GM06990 (cell line): ENCODE results near the gene SIGLEC14.

ENCODE experiments used
- DNase-seq: peaks from one replicate; pipeline ENCODE4 v3.0.0-alpha.2; 2011; ENCODE audit not compliant: insufficient read length; ENCODE audit errors: extremely low read depth
- H3K27me3 ChIP-seq: replicated peaks from 2 replicates; pipeline ENCODE4 v1.6.0; 2011; ENCODE audit warnings: low read length; ENCODE audit not compliant: control insufficient read depth, insufficient read depth
- H3K36me3 ChIP-seq: 2 replicates; pipeline ENCODE4 v1.5.1; 2011; ENCODE audit warnings: low read length; ENCODE audit not compliant: control insufficient read depth, insufficient read depth
- H3K4me3 ChIP-seq: replicated peaks from 2 replicates; pipeline ENCODE4 v1.5.1; 2011; ENCODE audit warnings: low read depth, mild to moderate bottlenecking, control low read depth, low read length
- TF ChIP-seq, protein P1 (sequence below): IDR thresholded peaks from 2 replicates; pipeline ENCODE4 v1.5.1; 2011; ENCODE audit warnings: low read length, control low read depth, mild to moderate bottlenecking, inconsistent platforms; ENCODE audit not compliant: insufficient read depth, poor library complexity, severe bottlenecking

SIGLEC14 gene

DNA sequence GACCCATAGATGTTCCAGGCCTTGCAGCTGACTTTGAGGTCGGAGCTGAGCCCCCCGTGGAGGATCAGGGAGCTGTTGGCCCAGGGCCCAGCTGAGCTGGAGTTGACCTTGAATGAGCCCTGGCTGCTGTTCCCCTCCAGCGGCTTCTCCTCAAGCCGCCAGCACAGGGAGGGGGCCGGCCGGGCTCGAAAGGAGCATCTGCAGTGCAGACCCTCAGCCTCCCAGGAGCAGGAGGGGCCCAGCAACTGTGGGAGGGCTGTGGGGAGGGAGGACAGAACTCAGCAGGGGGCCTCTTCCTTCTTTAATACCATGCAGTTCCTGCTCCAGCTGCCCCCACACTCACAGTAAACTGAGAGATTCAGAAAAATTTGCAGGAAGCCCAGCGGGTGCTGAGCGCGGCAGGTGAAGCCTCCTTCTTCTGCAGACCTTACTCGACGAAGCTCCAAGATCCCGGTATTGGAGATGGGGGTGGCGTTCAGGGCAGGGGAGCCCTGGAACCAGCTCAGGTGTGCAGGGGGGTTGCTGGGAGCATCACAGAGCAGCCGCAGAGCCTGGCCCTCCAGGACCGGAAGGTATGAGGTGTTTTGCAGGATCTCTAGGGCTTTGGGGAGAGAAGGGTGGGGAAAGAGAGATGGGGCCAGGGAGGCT is 19.0 kb downstream of the SIGLEC14 start:
- H3K36me3 ChIP-seq: no peaks in the 10 kb centered on the region
- no peak overlapping the region for H3K4me3 ChIP-seq
- no peak for DNase-seq
- TF ChIP-seq, protein P1, sequence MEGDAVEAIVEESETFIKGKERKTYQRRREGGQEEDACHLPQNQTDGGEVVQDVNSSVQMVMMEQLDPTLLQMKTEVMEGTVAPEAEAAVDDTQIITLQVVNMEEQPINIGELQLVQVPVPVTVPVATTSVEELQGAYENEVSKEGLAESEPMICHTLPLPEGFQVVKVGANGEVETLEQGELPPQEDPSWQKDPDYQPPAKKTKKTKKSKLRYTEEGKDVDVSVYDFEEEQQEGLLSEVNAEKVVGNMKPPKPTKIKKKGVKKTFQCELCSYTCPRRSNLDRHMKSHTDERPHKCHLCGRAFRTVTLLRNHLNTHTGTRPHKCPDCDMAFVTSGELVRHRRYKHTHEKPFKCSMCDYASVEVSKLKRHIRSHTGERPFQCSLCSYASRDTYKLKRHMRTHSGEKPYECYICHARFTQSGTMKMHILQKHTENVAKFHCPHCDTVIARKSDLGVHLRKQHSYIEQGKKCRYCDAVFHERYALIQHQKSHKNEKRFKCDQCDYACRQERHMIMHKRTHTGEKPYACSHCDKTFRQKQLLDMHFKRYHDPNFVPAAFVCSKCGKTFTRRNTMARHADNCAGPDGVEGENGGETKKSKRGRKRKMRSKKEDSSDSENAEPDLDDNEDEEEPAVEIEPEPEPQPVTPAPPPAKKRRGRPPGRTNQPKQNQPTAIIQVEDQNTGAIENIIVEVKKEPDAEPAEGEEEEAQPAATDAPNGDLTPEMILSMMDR: no peak
- no peaks in the 10 kb centered on the region; the same call in 1 of the 2 replicates for H3K27me3 ChIP-seq

DNA sequence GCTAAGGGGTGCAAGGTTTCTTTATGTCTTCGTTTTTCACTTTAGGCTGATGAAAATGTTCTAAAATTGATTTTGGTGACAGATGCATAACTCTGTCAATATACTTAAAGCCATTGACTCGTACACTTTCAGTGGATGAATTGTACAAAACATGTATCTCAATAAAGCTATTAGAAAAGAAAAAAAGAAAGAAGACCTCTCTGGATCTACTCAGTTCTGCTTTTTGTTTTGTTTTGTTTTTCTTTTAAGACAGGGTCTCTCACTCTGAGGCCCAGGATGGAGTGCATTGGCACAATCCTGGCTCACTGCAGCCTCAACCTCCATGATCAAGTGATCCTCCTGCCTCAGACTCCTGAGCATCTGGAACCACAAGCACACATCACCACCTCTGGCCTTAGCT is 19.9 kb downstream of the SIGLEC14 start:
- Histone ChIP-seq H3K36me3 (no peaks in the 10 kb centered on the region), H3K4me3 (no peak overlapping the region), H3K27me3 (no peaks in the 10 kb centered on the region; the same call in 1 of the 2 replicates)

DNA sequence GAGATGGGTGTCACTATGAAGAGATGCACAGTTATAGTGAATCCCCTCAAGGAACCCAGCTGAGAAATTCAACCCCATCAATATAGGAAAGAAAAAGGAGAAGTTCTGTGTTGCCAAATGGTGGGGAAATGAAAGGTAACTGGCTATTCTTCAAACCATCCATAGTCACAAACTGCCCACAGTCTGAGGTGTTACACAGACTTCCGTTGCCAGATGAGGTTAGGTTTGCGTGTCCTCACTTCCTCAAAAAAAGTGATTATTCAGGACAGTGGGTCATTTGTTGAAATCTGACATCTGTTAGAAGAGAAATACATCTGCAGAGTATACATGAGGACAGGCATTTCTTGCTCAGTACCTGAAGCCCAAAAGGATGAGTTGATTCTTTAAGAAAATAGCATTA is 25.4 kb downstream of the SIGLEC14 start:
- H3K4me3 ChIP-seq: no peak overlapping the region
- no peaks in the 10 kb centered on the region for H3K27me3 ChIP-seq
- no peaks in the 10 kb centered on the region for H3K36me3 ChIP-seq
- TF ChIP-seq, protein P1: no peak
- DNase-seq: peak; percentile 65

More for the DNA sequence above, 19.9 kb downstream of the SIGLEC14 start:
- TF ChIP-seq, protein P1: no peak
- DNase-seq: no peak

DNA sequence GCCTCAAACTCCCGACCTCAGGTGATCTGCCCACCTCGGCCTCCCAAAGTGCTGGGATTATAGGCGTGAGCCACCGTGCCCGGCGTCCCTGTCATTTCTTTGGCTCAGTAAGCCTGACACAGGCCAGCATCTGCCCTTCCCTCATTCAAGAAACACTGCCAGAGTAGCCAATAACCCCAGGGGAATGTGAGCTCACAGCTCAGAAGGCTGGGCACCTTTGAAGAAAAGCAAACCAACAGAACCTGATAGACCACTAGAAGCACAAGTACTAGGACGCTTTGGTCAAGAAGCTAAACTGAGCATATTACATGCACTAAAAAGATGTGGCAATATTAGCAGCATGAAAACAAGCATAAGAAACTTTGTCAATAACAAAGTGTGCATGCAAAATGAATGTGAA is 30.6 kb downstream of the SIGLEC14 start:
- TF ChIP-seq, protein P1: no peak
- H3K27me3 ChIP-seq: no peaks in the 10 kb centered on the region

DNA sequence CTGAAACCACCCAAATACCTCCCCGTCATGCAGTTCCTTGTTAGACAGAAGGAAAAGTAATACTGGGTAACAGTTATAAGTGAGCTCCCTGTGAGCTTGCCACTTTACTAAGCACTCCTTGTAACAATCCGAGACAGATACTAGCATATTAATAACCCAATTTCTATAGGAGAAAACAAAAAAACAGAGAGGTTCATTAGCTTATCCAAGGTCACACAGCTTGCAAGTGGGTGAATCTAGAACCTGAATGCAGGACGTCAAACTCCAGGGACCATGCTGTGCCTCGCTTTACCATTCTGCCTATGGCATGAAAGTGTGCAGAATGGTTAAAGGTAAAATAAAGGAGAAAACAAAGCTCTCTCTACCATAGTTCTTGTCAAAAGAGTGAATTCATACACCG is 31.8 kb downstream of the SIGLEC14 start:
- H3K27me3 ChIP-seq: no peaks in the 10 kb centered on the region
- no peak for DNase-seq
- H3K36me3 ChIP-seq: no peaks in the 10 kb centered on the region
- TF ChIP-seq, protein P1: no peak
- no peak overlapping the region for H3K4me3 ChIP-seq

More for the DNA sequence above, 30.6 kb downstream of the SIGLEC14 start:
- H3K4me3 ChIP-seq: no peak overlapping the region
- no peak for DNase-seq
- no peaks in the 10 kb centered on the region for H3K36me3 ChIP-seq

DNA sequence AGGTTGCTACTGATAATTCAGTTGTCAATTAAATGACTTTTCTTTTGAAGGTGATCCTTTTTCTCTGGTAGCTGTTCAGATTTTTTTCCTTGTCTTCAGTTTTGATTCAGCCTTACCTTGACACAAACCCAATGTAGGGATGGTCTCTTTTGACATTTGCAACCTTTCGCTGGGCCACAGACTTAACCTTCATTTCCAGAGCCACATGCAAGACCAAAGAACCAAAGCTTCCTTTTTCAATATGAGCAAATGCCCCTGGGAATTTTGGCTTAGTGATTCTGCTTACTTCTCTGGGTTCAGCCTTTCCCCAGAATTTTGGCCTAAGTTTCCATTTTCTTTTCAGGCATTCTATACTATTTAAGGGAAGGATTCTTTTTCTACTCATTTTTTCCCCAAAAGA is 36.0 kb downstream of the SIGLEC14 start:
- Histone ChIP-seq H3K36me3 (no peaks in the 10 kb centered on the region), H3K4me3 (no peak overlapping the region), H3K27me3 (no peaks in the 10 kb centered on the region)
- no peak for DNase-seq
- TF ChIP-seq, protein P1: no peak
